WTC11 (cell line): ENCODE data around the gene AP1S1. TPM values are rescaled to one million over a fixed set of nuclear protein-coding genes. Genes with fewer than 3 reads are reported as not detected.

Experiments
- ATAC-seq: fragments of 200-7000 bp; cut with Tn5 transposase; 2 replicates; pipeline ENCODE4 v1.10.0; 2021; ENCODE audit warnings: mild to moderate bottlenecking, moderate library complexity
- CTCF ChIA-PET: fragments of 300-600 bp; sonication (Branson Sonifier 250); formaldehyde crosslinking; loops from one replicate; lab custom pipeline; 2021; ENCODE audit warnings: antibody characterized with exemption; lab: Charles Lee
- POLR2A ChIA-PET: fragments of 350-600 bp; sonication (Branson Sonifier 250); formaldehyde crosslinking; loops from one replicate; lab custom pipeline; 2021; ENCODE audit warnings: antibody characterized with exemption; lab: Charles Lee
- DNase-seq: peaks from one replicate; pipeline ENCODE4 v3.0.0; 2021; ENCODE audit warnings: low spot score
- H3K27ac Mint-ChIP-seq: 2 replicates; pipeline ENCODE4 v1.8.0; 2021; ENCODE audit warnings: mixed read lengths
- H3K27me3 Mint-ChIP-seq: 2 replicates; pipeline ENCODE4 v1.8.0; 2021; ENCODE audit warnings: low read depth, mild to moderate bottlenecking, moderate library complexity, mixed read lengths
- H3K36me3 Mint-ChIP-seq: 2 replicates; pipeline ENCODE4 v1.8.0; 2021; ENCODE audit warnings: mixed read lengths
- H3K4me1 Mint-ChIP-seq: 2 replicates; pipeline ENCODE4 v1.8.0; 2022; ENCODE audit warnings: mixed read lengths
- H3K4me3 Mint-ChIP-seq: 2 replicates; pipeline ENCODE4 v1.8.0; 2021; ENCODE audit warnings: mild to moderate bottlenecking, moderate library complexity, mixed read lengths
- H3K9me3 Mint-ChIP-seq: 2 replicates; pipeline ENCODE4 v1.8.0; 2021; ENCODE audit warnings: mixed read lengths
- CBFB ChIP-seq: sonication (generic); formaldehyde crosslinking; IDR thresholded peaks from 2 replicates; pipeline ENCODE4 v1.8.1; 2022; ENCODE audit warnings: mild to moderate bottlenecking, low read depth, missing genetic modification reagents
- CREB1 ChIP-seq: sonication (generic); formaldehyde crosslinking; IDR thresholded peaks from 2 replicates; pipeline ENCODE4 v1.8.0; 2023; ENCODE audit warnings: mild to moderate bottlenecking, missing genetic modification reagents
- ETV6 ChIP-seq: sonication (generic); formaldehyde crosslinking; IDR thresholded peaks from 2 replicates; pipeline ENCODE4 v1.8.1; 2022; ENCODE audit warnings: mild to moderate bottlenecking, missing genetic modification reagents
- FOXK1 ChIP-seq: sonication (generic); formaldehyde crosslinking; IDR thresholded peaks from 2 replicates; pipeline ENCODE4 v1.8.0; 2022; ENCODE audit warnings: mild to moderate bottlenecking, moderate library complexity, missing genetic modification reagents
- GTF2I ChIP-seq: fragments of 250-450 bp; sonication (Bioruptor Pico); conservative IDR thresholded peaks from 2 replicates; pipeline ENCODE4 v1.4.0; 2021; ENCODE audit warnings: mild to moderate bottlenecking
- JAZF1 ChIP-seq: fragments of 250-450 bp; sonication (Bioruptor Pico); IDR thresholded peaks from 2 replicates; pipeline ENCODE4 v1.9.0; 2021; ENCODE audit warnings: moderate library complexity, mild to moderate bottlenecking, inconsistent platforms
- KAT7 ChIP-seq: sonication (generic); formaldehyde crosslinking; IDR thresholded peaks from 2 replicates; pipeline ENCODE4 v1.8.1; 2023; ENCODE audit warnings: missing genetic modification reagents, mild to moderate bottlenecking, borderline replicate concordance
- MLX ChIP-seq: sonication (generic); formaldehyde crosslinking; IDR thresholded peaks from 2 replicates; pipeline ENCODE4 v1.8.1; 2023; ENCODE audit warnings: mild to moderate bottlenecking, missing genetic modification reagents, moderate library complexity
- SMAD3 ChIP-seq: sonication (generic); formaldehyde crosslinking; IDR thresholded peaks from 2 replicates; pipeline ENCODE4 v1.8.0; 2022; ENCODE audit warnings: missing genetic modification reagents, mild to moderate bottlenecking, borderline replicate concordance
- STAT6 ChIP-seq: sonication (generic); formaldehyde crosslinking; conservative IDR thresholded peaks from 2 replicates; pipeline ENCODE4 v1.8.1; 2023; ENCODE audit warnings: mild to moderate bottlenecking, low read depth, missing genetic modification reagents, moderate library complexity
- TEAD4 ChIP-seq: sonication (generic); formaldehyde crosslinking; IDR thresholded peaks from 2 replicates; pipeline ENCODE4 v1.8.0; 2022; ENCODE audit warnings: mild to moderate bottlenecking, missing genetic modification reagents
- ZNF317 ChIP-seq: sonication (generic); formaldehyde crosslinking; IDR thresholded peaks from 2 replicates; pipeline ENCODE4 v1.8.1; 2023; ENCODE audit warnings: low read depth, mild to moderate bottlenecking, moderate library complexity, missing genetic modification reagents, borderline replicate concordance
- ZNF423 ChIP-seq: fragments of 250-450 bp; sonication (Bioruptor Pico); IDR thresholded peaks from 2 replicates; pipeline ENCODE4 v2.1.2; 2022; ENCODE audit warnings: mild to moderate bottlenecking, moderate library complexity
- total RNA-seq: library from RNA; stranded (reverse); gene quantifications from 3 replicates; pipeline ENCODE4 v1.2.3, GENCODE V29; 2021
- TF ChIP-seq, protein P1 (sequence below): sonication (generic); formaldehyde crosslinking; IDR thresholded peaks from 2 replicates; pipeline ENCODE4 v1.8.1; 2023; ENCODE audit warnings: mild to moderate bottlenecking, moderate library complexity, missing genetic modification reagents
- TF ChIP-seq, protein P2 (sequence below): sonication (generic); formaldehyde crosslinking; IDR thresholded peaks from 2 replicates; pipeline ENCODE4 v1.8.0; 2022; ENCODE audit warnings: mild to moderate bottlenecking, missing genetic modification reagents
- TF ChIP-seq, protein P3 (sequence below): sonication (generic); formaldehyde crosslinking; IDR thresholded peaks from 2 replicates; pipeline ENCODE4 v1.8.0; 2022; ENCODE audit warnings: mild to moderate bottlenecking, missing genetic modification reagents
- TF ChIP-seq, protein P4 (sequence below): sonication (generic); formaldehyde crosslinking; IDR thresholded peaks from 2 replicates; pipeline ENCODE4 v1.8.1; 2022; ENCODE audit warnings: low read depth, missing genetic modification reagents, borderline replicate concordance

The AP1S1 gene
- total RNA-seq, 1 experiment from 2014 or later = 60.7 TPM

GRCh38 chr7:101169838-101170551, 15.7 kb downstream of the AP1S1 start (continued):
- TF ChIP-seq GTF2I (CRISPR knock-in tag) (no peak), ETV6 (CRISPR knock-in tag) (peak; percentile 39; the same call in 1 of the 2 replicates)

DNA sequence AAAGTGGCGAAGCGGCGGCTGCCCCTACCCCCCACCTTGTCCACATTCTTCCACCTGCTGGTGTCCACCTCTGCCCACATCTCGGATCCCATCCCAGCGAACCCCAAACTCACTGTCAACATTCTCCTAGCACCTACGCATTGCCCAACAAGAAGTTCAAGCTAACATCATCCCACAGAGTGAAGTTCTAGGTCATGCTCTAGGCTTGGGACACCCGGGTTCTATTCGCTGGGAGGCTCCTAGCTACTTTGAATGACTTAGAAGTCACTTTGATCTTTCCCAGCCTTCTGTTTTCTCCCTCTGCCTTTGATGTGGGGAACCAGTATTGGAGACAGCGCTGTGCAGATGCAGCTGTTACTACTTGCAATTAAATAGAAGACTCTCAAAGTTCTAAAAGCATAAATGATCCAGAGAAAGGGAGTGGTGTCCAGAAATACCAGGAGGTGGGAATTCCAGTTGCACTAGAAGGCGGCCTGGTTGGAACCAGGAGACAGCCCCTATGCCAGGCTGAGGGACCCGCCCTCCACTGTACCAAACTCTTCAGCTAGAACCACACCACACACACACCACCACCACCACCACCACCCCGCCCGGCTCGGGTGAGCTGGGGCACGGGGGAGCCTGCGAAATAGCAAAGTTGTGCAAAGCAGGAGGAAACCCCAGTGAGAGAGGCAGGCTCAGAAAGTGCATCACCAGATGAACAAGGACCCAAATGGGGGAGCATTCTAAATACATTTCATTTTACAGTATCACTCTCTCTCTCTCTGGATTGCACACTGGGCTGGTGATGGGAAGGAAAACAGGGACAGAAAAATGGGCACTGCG, 16.6 kb downstream of the AP1S1 start:
- CTCF ChIA-PET = interaction anchor here (0.6 to 2.5 kb wide), 12 partner anchors 8 to 112 kb away, joined by 3 to 37 read pairs (median 4); partner anchors contain the start of genes AP1S1 and PLOD3
- POLR2A ChIA-PET = interaction anchor here (0.9 to 2.0 kb wide), 4 partner anchors 12 to 30 kb away, joined by 3 to 15 read pairs (median 4); no protein-coding TSS in a partner anchor
- DNase-seq = no peak
- H3K36me3 Mint-ChIP-seq = no peaks in the 10 kb centered on the region
- no peak for ATAC-seq
- no peak overlapping the region for H3K27ac Mint-ChIP-seq
- H3K9me3 Mint-ChIP-seq = no peaks in the 10 kb centered on the region
- peaks cover 65% of the 10 kb centered on the region for H3K4me1 Mint-ChIP-seq
- H3K27me3 Mint-ChIP-seq = peaks cover 98% of the 10 kb centered on the region
- H3K4me3 Mint-ChIP-seq = peak overlapping the region; percentile 74
- TF ChIP-seq STAT6 (CRISPR knock-in tag) = no peak
- TF ChIP-seq, protein P1, sequence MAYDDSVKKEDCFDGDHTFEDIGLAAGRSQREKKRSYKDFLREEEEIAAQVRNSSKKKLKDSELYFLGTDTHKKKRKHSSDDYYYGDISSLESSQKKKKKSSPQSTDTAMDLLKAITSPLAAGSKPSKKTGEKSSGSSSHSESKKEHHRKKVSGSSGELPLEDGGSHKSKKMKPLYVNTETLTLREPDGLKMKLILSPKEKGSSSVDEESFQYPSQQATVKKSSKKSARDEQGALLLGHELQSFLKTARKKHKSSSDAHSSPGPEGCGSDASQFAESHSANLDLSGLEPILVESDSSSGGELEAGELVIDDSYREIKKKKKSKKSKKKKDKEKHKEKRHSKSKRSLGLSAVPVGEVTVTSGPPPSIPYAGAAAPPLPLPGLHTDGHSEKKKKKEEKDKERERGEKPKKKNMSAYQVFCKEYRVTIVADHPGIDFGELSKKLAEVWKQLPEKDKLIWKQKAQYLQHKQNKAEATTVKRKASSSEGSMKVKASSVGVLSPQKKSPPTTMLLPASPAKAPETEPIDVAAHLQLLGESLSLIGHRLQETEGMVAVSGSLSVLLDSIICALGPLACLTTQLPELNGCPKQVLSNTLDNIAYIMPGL = no peak
- TF ChIP-seq CREB1 (CRISPR knock-in tag) = no peak
- TF ChIP-seq, protein P2, sequence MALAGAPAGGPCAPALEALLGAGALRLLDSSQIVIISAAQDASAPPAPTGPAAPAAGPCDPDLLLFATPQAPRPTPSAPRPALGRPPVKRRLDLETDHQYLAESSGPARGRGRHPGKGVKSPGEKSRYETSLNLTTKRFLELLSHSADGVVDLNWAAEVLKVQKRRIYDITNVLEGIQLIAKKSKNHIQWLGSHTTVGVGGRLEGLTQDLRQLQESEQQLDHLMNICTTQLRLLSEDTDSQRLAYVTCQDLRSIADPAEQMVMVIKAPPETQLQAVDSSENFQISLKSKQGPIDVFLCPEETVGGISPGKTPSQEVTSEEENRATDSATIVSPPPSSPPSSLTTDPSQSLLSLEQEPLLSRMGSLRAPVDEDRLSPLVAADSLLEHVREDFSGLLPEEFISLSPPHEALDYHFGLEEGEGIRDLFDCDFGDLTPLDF (CRISPR knock-in tag) = no peak
- TF ChIP-seq ZNF317 (CRISPR knock-in tag) = no peak
- no peak for TF ChIP-seq ZNF423 (CRISPR knock-in tag)
- TF ChIP-seq ETV6 (CRISPR knock-in tag) = no peak
- TF ChIP-seq CBFB = no peak
- TF ChIP-seq SMAD3 (CRISPR knock-in tag) = no peak
- TF ChIP-seq, protein P3, sequence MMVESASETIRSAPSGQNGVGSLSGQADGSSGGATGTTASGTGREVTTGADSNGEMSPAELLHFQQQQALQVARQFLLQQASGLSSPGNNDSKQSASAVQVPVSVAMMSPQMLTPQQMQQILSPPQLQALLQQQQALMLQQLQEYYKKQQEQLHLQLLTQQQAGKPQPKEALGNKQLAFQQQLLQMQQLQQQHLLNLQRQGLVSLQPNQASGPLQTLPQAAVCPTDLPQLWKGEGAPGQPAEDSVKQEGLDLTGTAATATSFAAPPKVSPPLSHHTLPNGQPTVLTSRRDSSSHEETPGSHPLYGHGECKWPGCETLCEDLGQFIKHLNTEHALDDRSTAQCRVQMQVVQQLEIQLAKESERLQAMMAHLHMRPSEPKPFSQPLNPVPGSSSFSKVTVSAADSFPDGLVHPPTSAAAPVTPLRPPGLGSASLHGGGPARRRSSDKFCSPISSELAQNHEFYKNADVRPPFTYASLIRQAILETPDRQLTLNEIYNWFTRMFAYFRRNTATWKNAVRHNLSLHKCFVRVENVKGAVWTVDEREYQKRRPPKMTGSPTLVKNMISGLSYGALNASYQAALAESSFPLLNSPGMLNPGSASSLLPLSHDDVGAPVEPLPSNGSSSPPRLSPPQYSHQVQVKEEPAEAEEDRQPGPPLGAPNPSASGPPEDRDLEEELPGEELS (CRISPR knock-in tag) = no peak
- no peak for TF ChIP-seq FOXK1 (CRISPR knock-in tag)
- TF ChIP-seq JAZF1 (CRISPR knock-in tag) = no peak
- TF ChIP-seq TEAD4 (CRISPR knock-in tag) = no peak
- TF ChIP-seq, protein P4, sequence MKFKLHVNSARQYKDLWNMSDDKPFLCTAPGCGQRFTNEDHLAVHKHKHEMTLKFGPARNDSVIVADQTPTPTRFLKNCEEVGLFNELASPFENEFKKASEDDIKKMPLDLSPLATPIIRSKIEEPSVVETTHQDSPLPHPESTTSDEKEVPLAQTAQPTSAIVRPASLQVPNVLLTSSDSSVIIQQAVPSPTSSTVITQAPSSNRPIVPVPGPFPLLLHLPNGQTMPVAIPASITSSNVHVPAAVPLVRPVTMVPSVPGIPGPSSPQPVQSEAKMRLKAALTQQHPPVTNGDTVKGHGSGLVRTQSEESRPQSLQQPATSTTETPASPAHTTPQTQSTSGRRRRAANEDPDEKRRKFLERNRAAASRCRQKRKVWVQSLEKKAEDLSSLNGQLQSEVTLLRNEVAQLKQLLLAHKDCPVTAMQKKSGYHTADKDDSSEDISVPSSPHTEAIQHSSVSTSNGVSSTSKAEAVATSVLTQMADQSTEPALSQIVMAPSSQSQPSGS (CRISPR knock-in tag) = no peak
- TF ChIP-seq MLX (CRISPR knock-in tag) = no peak
- no peak for TF ChIP-seq KAT7 (CRISPR knock-in tag)
